GM13976 (cell line): ENCODE results near the gene S100A6.

Experiments
- DNase-seq: peaks from one replicate; pipeline ENCODE4 v3.0.0; 2012; ENCODE audit warnings: low spot score
- CTCF ChIP-seq: IDR thresholded peaks from 2 replicates; pipeline ENCODE4 v1.5.1; 2012; ENCODE audit warnings: borderline replicate concordance, mild to moderate bottlenecking; ENCODE audit not compliant: insufficient read depth; ENCODE audit errors: extremely low read depth, missing control alignments, control extremely low read depth
- in situ Hi-C: fragments of 300-500 bp; cut with MboI; formaldehyde crosslinking; loops from one replicate; pipeline ENCODE4 v1.12.0; 2022; ENCODE audit warnings: low sequenced_read_pairs, mixed read lengths, inconsistent platforms; ENCODE audit not compliant: unreplicated experiment

Gene S100A6

GRCh38 chr1:153545067-153546055, 9.6 kb upstream of the S100A6 start, which contains the start of gene S100A4:
TSS of gene S100A4 (minus strand) at chr1:153545806. CDS start at chr1:153544794, 1,012 bp downstream.
- in situ Hi-C loops, result no loop called here
- TF ChIP-seq CTCF, result no peak
- DNase-seq, result peak; percentile 82

- TF ChIP-seq CTCF, result no peak
- no peak for DNase-seq
- in situ Hi-C loops, result no loop called here
Measured at GRCh38 chr1:153544453-153545066, 8.8 kb upstream of the S100A6 start.

- TF ChIP-seq CTCF, result no peak
- no peak for DNase-seq
- in situ Hi-C loops, result no loop called here
Measured at GRCh38 chr1:153543736-153544135, 7.9 kb upstream of the S100A6 start.

GRCh38 chr1:153542956-153543711, 7.3 kb upstream of the S100A6 start:
- no peak for DNase-seq
- in situ Hi-C loops, result no loop called here
- no peak for TF ChIP-seq CTCF

- no peak for DNase-seq
- in situ Hi-C loops, result no loop called here
- TF ChIP-seq CTCF, result no peak
Measured at GRCh38 chr1:153541641-153542590, 6.1 kb upstream of the S100A6 start.
